NOMO-1 (cell line): ENCODE results near the gene TSPAN31.
"Not testable (repeated sequence)": the region's sequence is repeated elsewhere in the genome, so short reads cannot be mapped to it uniquely, and the experiment has no call there.

ENCODE experiments used
- DNase-seq, 2 experiments: peaks; one replicate each; lab custom pipeline; 2025; ENCODE audit not compliant: unreplicated experiment in 2 of 2; lab: John Stamatoyannopoulos, UW

The TSPAN31 gene

GRCh38 chr12:57721846-57722608 lies 22.8 kb upstream of the TSPAN31 start:
- DNase-seq, result not testable (repeated sequence)

DNA sequence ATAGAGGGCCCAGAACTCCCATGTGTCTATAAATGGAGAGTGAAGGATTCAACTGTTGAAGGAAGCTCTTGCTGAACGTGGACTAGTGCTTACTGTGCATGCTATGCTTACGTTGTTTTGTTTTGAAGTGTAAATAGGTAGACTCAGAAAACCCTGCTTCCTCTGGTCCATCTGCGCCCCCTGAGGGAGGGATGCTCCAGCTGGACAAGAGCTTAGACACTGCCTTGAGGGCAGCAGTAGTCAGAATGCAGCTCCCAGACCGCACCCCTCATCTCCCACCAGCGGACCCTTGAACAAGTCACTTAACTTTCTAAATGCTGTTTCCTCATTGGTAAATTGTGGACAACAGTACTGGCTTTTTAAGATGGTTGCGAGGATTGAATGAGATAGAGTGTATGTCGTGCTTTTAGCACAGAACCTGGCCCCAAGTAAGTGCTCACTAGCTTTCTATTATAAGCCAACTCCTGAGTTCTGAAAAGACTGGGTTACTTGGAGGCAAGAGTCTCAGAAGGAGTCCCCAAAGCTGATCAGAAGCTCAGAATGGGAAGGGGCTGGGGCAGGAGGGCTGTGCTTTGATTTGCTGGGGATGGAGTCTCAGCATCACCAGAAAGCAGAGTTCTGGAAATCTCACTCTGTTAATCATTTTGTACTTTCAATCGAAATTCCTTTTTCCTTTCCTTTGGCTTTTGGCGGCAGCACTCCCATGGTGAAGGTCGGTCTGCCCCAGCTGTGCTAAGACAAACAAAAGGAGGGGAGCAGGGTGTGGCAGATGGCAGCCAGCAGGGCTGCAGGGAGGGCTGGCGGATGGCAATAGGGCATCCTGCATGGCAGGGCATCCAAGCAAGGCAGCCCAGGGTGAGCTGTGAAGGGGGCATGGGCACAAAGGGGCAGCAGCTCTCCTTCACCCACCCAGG lies 21.9 kb upstream of the TSPAN31 start:
- DNase-seq, result no peak

GRCh38 chr12:57723630-57723962 lies 21.2 kb upstream of the TSPAN31 start:
- no peak for DNase-seq

DNA sequence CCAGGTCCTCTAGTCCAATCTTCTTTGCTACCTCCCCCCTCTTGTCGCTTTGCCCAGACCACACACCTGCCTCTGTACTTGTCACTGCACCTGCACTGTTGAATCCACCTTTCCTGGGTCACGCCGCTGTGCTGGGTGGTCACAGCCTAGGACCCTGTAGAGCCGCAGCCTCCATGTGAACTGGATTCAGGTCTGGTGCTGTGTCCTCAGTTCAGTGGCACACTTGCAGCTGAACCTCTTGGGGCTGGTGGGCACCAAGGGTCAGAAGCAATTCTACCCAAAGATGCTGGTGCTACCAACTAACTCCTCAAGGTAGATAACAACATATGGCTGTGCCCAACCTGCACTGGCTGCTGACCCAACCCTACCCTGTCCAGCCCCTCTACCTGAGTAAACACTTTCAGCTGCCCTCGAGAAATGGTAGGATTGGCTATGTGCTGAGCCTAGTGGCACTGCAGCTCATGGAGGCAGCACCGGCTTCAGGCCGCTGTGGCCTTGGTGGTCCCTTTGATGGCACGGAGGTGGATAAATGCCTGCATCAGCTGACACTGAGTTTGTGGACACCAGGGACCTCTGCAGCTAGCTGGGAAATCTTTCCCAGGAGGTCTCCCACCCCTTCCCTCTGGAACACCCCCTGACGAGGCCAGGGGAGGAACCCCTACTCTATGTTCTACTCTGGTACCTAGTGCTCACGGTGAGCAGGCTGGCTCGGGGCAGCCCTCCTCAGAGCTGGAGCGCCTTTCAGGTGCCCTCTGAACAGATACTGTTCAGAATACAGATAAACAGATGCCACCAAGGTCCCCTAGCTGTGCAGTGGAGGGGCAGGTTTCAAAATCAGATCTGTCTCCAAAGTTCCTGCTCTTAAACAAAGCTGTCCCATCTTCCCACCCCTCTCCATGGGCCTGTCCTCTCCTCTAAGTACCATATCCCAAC lies 20.6 kb upstream of the TSPAN31 start:
- no peak for DNase-seq

DNA sequence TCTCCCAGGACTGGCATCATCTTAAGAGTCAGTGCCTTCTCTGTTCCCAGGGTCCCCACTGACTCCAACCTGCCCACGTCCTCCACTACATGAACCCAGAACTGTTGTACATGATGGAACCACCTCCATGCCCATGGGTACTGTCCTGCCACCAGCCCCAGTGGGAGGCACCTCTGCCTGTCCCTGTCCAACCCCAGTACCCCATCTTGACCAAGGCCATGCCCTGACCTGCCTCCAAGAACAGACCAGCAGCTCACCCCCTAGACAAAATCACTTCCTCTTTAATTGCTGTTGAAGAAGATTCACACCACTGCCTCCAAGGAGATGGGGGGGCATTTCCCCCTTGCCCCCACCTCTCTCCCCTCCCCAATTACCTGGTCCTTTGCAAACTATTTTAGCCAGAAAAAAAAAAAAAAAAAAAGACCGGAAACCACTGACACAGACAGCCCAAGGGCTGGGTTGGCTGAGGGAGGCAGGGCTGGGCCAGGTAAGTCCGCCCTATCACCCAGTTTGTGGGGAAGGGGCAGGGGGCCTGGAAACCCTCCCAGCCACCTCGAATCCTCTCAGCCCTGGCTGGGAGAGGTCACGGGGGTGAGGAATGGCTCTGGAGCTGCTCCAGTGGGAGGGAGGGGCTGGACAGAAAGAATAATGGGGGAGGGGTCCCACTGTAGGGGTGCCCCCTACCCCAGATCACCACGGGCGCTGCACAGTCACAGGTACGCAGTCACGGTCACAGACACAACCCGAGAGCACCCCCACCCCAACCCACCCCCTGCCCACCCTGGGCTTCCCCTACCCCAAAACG lies 19.7 kb upstream of the TSPAN31 start:
- no peak for DNase-seq

GRCh38 chr12:57725851-57726150 lies 19.0 kb upstream of the TSPAN31 start:
- no peak for DNase-seq

GRCh38 chr12:57726151-57726883 lies 18.5 kb upstream of the TSPAN31 start:
- no peak for DNase-seq

GRCh38 chr12:57726884-57727757 lies 17.7 kb upstream of the TSPAN31 start:
- DNase-seq, result no peak

DNA sequence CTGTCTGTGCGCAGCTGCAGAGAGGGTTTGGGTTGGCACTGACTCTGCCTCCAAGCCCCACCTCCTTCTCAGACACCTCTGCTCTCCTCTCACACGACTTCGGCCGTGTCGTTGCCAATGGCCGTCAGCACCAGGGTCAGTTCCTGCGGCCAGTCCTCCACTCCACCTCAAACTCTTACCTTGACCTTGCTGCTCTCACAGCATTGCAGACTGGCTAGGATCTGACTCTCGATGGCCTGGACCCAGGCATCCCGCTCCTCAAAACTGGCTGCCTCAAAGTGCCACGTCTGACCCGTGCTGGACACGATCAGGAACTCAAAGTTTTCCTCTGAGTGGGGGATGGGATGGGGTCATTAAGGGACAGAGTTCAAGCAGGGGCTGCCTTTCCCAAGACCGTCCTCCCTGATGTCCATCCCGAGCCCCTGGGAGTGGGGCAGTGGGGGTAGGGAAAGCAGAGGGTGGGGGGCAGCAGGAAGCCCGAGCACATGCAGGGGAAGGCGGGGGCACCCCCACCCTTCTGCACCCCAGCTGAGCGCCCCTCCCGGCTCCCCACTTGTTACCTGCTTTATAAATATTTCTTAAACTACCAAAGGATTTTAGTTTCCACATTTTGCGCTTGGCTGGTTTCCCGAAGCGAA lies 17.0 kb upstream of the TSPAN31 start:
- DNase-seq, result no peak

- no peak for DNase-seq
These were observed 15.5 kb upstream of the TSPAN31 start for GRCh38 chr12:57729321-57729844.

GRCh38 chr12:57730336-57731067 lies 14.3 kb upstream of the TSPAN31 start:
- DNase-seq, result no peak

- DNase-seq, result no peak
These were observed 13.3 kb upstream of the TSPAN31 start for GRCh38 chr12:57731411-57732080.

DNA sequence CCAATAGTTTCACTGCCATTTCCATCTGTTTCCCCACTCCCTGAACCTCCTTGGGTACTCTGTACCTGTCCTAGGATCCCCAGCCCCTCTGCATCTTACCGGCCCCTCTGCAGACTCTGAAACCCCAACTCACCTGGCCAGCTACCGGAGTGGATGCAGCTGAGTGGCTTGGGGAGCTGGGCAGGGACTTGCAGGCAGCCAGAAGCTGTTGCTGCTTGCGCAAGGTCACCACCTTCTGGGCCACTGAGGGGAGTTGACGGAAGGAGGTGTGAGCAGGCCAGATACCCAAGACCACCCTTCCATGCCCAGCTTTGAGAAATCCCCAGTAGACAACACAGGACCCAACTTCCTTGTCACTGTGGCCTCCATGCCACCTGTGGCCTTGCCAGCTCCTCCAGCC lies 12.6 kb upstream of the TSPAN31 start:
- DNase-seq, result no peak

DNA sequence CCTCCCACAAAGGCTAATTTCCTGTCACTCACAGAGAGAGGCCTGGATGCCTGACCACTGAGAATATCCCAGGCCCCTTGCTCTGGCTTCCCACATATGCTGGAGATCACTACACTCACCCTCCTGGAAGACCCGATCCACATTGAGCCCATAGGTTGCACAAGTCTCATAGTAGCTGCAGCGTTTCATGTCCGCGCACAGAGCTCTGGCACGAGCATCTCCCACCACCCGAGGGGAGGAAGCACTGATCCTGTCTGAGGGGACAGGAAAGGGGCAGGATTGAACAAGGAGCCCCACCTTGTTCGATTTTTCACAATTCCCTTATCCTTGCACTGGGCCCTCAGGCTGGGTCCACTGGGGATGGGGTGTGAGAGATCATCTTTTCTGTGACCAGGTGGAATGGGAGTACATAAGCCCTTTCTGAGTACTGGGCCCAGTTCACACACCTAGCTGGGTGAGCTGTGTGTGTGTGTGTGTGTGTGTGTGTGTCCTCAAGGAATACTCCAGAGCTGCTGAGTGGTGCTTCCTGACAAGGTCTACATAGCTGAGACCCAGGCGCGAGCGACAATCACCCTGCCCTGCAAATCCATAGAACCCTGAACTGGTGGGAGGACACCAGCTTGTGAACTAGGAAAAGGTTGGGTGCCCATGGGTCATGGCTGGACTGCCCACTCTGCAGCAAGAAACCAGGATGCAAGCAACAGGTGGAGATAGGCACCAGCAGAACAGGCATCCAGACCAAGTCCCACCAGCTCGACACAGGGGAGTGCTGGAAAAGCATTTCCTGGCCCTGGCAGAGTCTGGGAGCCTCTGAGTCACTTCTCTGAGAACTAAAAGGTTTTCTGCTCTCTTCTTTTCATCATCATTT lies 11.9 kb upstream of the TSPAN31 start:
- DNase-seq, result no peak

DNA sequence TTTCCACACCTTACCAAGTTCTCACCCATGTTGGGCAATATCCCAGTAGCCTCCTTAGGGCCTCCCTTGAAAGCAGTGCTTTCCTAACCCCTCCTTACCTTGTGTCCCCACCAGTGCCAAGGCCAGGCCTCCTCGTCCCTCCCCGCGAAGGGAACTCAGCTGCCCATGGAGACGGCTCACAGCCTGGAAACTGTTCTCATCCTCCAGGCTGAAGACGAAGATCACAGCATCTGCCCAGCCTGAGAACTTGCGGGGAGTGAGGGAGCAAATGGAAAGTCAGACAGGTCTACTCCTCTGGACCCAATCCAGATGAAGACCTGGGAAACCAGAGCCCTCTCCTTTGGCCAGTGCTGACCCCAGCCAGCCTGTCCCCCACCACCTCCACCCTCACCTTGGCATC lies 10.9 kb upstream of the TSPAN31 start:
- DNase-seq, result no peak

- no peak for DNase-seq
These were observed 10.2 kb upstream of the TSPAN31 start for GRCh38 chr12:57734591-57734990.
